Measurements from ENCODE around the gene ZNF778.

Gene ZNF778

GRCh38 chr16:89201439-89202377, 15.8 kb upstream of the ZNF778 start:
- CTCF ChIA-PET: no interaction called here
- TF ChIP-seq, protein P1, sequence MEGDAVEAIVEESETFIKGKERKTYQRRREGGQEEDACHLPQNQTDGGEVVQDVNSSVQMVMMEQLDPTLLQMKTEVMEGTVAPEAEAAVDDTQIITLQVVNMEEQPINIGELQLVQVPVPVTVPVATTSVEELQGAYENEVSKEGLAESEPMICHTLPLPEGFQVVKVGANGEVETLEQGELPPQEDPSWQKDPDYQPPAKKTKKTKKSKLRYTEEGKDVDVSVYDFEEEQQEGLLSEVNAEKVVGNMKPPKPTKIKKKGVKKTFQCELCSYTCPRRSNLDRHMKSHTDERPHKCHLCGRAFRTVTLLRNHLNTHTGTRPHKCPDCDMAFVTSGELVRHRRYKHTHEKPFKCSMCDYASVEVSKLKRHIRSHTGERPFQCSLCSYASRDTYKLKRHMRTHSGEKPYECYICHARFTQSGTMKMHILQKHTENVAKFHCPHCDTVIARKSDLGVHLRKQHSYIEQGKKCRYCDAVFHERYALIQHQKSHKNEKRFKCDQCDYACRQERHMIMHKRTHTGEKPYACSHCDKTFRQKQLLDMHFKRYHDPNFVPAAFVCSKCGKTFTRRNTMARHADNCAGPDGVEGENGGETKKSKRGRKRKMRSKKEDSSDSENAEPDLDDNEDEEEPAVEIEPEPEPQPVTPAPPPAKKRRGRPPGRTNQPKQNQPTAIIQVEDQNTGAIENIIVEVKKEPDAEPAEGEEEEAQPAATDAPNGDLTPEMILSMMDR (IDR thresholded peaks at IDR 0.05; ENCODE audit: insufficient read depth, low read length, missing control alignments): no peak

DNA sequence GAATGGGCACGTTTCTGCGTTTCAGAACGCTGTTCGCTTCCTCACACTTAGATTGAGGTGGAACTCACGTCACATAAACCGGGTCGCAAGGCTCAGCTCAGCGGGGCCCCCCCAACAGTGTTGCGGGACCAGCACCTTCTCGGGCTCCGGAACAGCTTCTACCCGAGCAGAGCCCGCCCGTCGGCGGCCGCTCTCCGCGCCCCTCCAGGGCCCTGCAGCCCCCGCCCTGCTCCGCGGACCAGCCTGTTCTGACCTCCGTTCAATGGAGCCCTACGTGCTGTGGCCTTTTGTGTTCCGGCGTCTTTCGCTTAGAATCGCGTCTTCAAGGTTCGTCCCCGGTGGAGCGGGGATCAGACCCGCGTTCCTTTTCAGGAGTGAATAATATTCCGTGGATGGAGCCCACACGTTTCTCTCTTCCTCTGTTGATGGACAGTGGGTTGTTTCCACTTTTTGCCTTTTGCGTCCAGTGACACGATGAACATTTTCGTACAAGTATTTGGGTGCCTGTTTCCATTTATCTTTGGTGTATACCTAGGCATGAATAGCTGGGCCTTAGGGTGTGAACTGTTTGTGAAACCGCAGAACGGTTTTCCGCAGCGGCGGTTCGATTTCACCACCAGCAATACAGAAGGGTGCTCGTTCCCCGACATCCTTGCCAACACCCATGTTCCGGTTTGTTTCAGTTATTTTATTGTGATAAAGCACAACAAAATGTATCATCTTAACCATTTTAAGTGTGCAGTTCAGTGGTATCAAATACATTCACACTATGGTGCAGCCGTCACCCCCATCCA, 14.9 kb upstream of the ZNF778 start:
- TF ChIP-seq, protein P1 (IDR thresholded peaks at IDR 0.05; ENCODE audit: insufficient read depth, low read length, missing control alignments): no peak
- H3K4me3 ChIP-seq (ENCODE audit: low read depth, low read length): no peak overlapping the region
- ChIA-PET POLR2A (no interaction called here), CTCF (interaction anchor here (1.2 to 1.7 kb wide), 3 partner anchors 8 to 15 kb away, joined by 3 to 6 read pairs (median 4); partner anchors contain the start of gene ZNF778)
- no peak for DNase-seq (ENCODE audit: low read depth, low spot score)

More at GRCh38 chr16:89201439-89202377, 15.8 kb upstream of the ZNF778 start:
- peak overlapping the region; percentile 42 for H3K4me3 ChIP-seq (ENCODE audit: low read depth, low read length)
- POLR2A ChIA-PET: no interaction called here
- DNase-seq (ENCODE audit: low read depth, low spot score): no peak

DNA sequence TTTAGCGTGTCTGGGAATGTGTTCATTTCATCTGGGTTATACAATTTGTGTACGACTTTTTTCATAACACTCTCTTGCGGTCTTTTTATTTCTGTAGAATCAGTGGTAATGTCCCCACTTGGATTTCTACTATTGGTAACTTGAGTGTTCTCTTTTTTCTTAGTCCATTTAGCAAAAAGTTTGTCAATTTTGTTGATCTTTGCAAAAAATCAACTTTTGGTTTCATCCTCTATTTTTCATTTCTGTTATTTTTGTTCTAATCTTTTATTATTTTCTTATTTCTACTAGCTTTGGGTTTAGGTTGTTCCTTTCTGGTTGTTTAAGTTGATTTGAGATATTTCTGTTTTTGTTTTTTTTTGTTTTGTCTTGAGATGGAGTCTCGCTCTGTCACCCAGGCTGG, 9.5 kb upstream of the ZNF778 start:
- ChIA-PET CTCF (interaction anchor here (0.6 to 1.1 kb wide), 2 partner anchors 8 to 41 kb away, joined by 3 to 5 read pairs; no protein-coding TSS in a partner anchor), POLR2A (interaction anchor here (1.1 kb wide), 1 partner anchor 10 kb away, joined by 3 read pairs; the partner anchor contains the start of gene ZNF778)
- no peak for DNase-seq (ENCODE audit: low read depth, low spot score)
- TF ChIP-seq, protein P1 (IDR thresholded peaks at IDR 0.05; ENCODE audit: insufficient read depth, low read length, missing control alignments): no peak
- no peak overlapping the region for H3K4me3 ChIP-seq (ENCODE audit: low read depth, low read length)

GRCh38 chr16:89209522-89210044, 7.9 kb upstream of the ZNF778 start:
- no peak overlapping the region for H3K4me3 ChIP-seq (ENCODE audit: low read depth, low read length)
- TF ChIP-seq, protein P1 (IDR thresholded peaks at IDR 0.05; ENCODE audit: insufficient read depth, low read length, missing control alignments): no peak
- POLR2A ChIA-PET: no interaction called here
- no peak for DNase-seq (ENCODE audit: low read depth, low spot score)
- CTCF ChIA-PET: no interaction called here

GRCh38 chr16:89210165-89210903, 7.2 kb upstream of the ZNF778 start:
- POLR2A ChIA-PET: no interaction called here
- TF ChIP-seq, protein P1 (IDR thresholded peaks at IDR 0.05; ENCODE audit: insufficient read depth, low read length, missing control alignments): no peak
- no peak for DNase-seq (ENCODE audit: low read depth, low spot score)
- CTCF ChIA-PET: interaction anchor here (1.0 to 2.4 kb wide), 2 partner anchors 12 to 43 kb away, joined by 3 to 11 read pairs; no protein-coding TSS in a partner anchor
- H3K4me3 ChIP-seq (ENCODE audit: low read depth, low read length): no peak overlapping the region
